Measurements from ENCODE around the gene KDM4B. TPM values are rescaled to one million over a fixed set of nuclear protein-coding genes. Genes with fewer than 3 reads are reported as not detected.

The KDM4B gene
- total RNA-seq, 1 donor from 2014 or later: 39.0 TPM

DNA sequence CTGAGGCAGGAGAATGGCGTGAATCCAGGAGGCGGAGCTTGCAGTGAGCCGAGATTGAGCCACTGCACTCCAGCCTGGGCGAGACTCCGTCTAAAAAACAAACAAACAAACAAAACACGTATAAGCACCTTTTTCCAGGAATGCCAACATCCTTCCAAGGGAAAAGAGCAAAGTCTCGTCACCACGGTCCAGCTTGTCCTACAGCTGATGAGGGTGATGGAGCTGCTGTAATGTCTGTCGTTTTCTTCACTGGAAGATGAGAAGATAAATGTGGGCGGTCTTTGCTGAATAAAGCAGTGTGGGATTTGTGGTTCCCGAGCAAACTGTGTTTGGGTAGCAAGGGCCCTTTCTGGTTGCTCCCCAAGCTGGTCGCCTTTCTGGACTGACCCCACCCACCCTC lies 205.1 kb downstream of the KDM4B start:
- DNase-seq (no peak), ATAC-seq (no peak)
- intact Hi-C loops (cut with DNase I): no loop called here
- H3K36me3 ChIP-seq: no peaks in the 10 kb centered on the region
- TF ChIP-seq, protein P1, sequence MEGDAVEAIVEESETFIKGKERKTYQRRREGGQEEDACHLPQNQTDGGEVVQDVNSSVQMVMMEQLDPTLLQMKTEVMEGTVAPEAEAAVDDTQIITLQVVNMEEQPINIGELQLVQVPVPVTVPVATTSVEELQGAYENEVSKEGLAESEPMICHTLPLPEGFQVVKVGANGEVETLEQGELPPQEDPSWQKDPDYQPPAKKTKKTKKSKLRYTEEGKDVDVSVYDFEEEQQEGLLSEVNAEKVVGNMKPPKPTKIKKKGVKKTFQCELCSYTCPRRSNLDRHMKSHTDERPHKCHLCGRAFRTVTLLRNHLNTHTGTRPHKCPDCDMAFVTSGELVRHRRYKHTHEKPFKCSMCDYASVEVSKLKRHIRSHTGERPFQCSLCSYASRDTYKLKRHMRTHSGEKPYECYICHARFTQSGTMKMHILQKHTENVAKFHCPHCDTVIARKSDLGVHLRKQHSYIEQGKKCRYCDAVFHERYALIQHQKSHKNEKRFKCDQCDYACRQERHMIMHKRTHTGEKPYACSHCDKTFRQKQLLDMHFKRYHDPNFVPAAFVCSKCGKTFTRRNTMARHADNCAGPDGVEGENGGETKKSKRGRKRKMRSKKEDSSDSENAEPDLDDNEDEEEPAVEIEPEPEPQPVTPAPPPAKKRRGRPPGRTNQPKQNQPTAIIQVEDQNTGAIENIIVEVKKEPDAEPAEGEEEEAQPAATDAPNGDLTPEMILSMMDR (IDR thresholded peaks at IDR 0.05): no peak
- no peaks in the 10 kb centered on the region for H3K4me1 ChIP-seq
- no peak overlapping the region for H3K4me3 ChIP-seq
- H3K9me3 ChIP-seq: no peaks in the 10 kb centered on the region
- no peak overlapping the region for H3K27ac ChIP-seq
- H3K27me3 ChIP-seq: no peaks in the 10 kb centered on the region

DNA sequence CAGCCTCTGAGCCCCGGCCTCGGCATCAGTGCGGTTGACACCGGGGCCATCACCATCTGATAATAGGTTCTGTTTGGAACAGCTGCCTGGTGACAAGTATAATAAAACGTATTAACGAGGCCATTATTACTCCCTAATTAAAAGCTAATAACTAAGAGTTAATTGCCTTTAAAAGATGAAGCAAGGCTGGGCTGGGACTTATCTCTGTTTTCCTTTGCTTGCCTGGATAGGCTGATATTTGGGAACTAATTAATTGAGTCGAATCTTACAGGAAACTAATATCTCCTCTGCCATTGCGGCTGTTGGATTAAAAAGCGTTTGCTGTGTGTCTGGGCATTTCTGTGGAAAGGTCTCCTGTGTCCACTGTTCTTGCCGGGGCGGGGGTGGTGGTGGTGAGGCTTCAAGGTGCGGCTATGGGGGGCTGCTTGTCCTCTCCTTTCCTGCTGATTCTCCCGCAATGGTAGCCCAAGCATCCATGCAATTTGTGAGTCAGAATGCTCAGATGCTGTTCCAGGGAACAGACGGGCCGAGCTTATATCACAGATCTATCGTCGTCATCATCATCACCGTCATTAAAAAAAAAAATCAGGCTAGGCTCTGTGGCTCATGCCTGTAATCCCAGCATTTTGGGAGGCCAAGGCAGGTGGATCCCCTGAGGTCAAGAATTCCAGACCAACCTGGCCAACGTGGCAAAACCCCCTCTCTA lies 209.0 kb downstream of the KDM4B start:
- DNase-seq: no peak
- intact Hi-C loops (cut with DNase I): no loop called here
- no peak for ATAC-seq
- Histone ChIP-seq H3K27ac (no peak overlapping the region), H3K4me1 (no peaks in the 10 kb centered on the region), H3K36me3 (no peaks in the 10 kb centered on the region), H3K4me3 (no peak overlapping the region), H3K27me3 (no peaks in the 10 kb centered on the region), H3K9me3 (no peaks in the 10 kb centered on the region)
- TF ChIP-seq, protein P1 (IDR thresholded peaks at IDR 0.05): no peak

DNA sequence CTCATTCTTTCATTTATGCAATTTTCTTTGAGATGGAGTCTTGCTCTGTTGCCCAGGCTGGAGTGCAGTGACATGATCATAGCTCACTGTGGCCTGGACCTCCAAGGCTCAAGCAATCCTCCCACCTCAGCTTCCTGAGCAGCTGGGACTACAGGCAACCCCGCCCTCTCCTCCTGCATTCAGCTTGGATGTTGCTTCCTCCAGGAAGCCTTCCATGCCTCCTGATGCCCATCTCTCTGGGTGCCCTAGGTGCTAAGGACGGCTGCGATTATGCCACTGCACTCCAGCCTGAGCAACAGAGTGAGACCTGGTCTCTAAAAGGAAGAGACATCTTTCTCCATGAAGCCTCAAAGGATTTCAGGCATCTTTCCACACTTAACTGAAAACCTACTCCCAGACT lies 209.9 kb downstream of the KDM4B start:
- intact Hi-C loops (cut with DNase I): no loop called here
- Histone ChIP-seq H3K36me3 (no peaks in the 10 kb centered on the region), H3K9me3 (no peaks in the 10 kb centered on the region), H3K4me3 (no peak overlapping the region), H3K4me1 (no peaks in the 10 kb centered on the region), H3K27me3 (no peaks in the 10 kb centered on the region), H3K27ac (no peak overlapping the region)
- DNase-seq (no peak), ATAC-seq (no peak)
- TF ChIP-seq, protein P1 (IDR thresholded peaks at IDR 0.05): no peak

DNA sequence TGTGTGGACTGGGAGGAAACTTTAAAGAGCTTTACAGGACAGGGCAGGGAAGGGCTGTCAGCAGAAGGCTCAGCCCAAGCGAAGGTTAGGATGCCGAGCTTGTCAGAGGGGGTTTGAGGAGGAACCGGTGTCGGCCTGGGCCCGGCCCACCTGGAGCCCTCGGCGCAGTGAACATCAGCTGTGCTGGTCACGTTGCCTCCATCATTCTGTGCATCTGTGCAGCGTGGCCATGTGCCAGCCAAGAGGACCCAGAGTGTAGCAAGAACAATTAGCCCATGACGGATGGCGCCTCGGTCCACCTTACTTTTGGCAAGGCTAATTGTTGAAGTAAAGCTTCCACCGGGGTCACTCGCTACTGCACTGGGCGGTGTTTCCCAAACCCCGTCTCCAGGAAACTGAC lies 210.3 kb downstream of the KDM4B start:
- H3K4me1 ChIP-seq: no peaks in the 10 kb centered on the region
- ATAC-seq: no peak
- no peaks in the 10 kb centered on the region for H3K9me3 ChIP-seq
- DNase-seq: no peak
- TF ChIP-seq, protein P1 (IDR thresholded peaks at IDR 0.05): no peak
- no peak overlapping the region for H3K4me3 ChIP-seq
- no peaks in the 10 kb centered on the region for H3K27me3 ChIP-seq
- no peak overlapping the region for H3K27ac ChIP-seq
- intact Hi-C loops (cut with DNase I): no loop called here
- H3K36me3 ChIP-seq: no peaks in the 10 kb centered on the region

DNA sequence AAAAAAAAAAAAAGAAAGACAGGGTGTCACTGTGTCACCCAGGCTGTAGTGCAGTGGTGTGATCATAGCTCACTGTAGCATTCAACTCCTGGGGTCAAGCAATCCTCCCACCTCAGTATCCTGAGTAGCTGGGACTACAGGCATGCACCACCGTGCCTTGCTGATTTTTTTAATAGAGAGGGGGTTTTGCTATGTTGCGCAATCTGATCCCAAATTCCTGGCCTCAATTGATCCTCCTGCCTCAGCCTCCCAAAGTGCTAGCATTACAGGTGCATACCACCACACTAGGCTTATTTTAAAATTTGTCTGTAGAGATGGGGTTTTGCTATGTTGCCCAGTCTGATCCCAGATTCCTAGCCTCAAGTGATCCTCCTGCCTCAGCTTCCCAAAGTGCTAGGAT lies 212.4 kb downstream of the KDM4B start:
- TF ChIP-seq, protein P1 (IDR thresholded peaks at IDR 0.05): no peak
- Histone ChIP-seq H3K4me1 (no peaks in the 10 kb centered on the region), H3K36me3 (no peaks in the 10 kb centered on the region), H3K27me3 (no peaks in the 10 kb centered on the region), H3K4me3 (no peak overlapping the region), H3K9me3 (no peaks in the 10 kb centered on the region), H3K27ac (no peak overlapping the region)
- DNase-seq: no peak
- intact Hi-C loops (cut with DNase I): no loop called here
- no peak for ATAC-seq

DNA sequence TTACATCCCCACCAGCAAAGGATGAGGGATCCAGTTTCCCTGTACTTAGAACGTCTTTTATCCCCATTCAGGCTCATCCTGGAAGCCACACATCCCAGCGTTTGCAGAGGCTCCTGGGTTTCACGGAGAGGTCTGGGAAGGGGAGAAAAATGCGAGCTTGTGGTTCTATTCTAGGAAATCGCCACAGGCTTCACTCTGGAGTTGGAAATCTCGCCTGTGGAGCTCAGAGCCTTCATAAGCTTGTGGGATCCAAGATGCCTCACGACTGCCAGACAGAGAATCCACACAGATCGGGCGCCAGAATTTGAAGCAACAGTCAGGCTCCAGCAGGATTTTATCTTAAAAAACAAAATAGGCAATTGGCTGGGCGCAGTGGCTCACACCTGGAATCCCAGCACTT lies 213.8 kb downstream of the KDM4B start:
- ATAC-seq (no peak), DNase-seq (no peak)
- Histone ChIP-seq H3K4me3 (no peak overlapping the region), H3K36me3 (no peaks in the 10 kb centered on the region), H3K27ac (no peak overlapping the region), H3K27me3 (no peaks in the 10 kb centered on the region), H3K9me3 (no peaks in the 10 kb centered on the region), H3K4me1 (no peaks in the 10 kb centered on the region)
- TF ChIP-seq, protein P1 (IDR thresholded peaks at IDR 0.05): no peak
- intact Hi-C loops (cut with DNase I): no loop called here

All from upper lobe of right lung (tissue), 1 donor.